T-helper 1 cell treated with Interleukin-12 subunit alpha and Interleukin-12 subunit beta and Interleukin-4 antibody, amounts not matched to agents 30 μg/mL and 1 μg/mL, for 36 hours (primary cell): ENCODE results near the gene SIPA1L3.
"Not testable (repeated sequence)": the region's sequence is repeated elsewhere in the genome, so short reads cannot be mapped to it uniquely, and the experiment has no call there.

Source experiments
- H3K27ac Mint-ChIP-seq: one replicate; pipeline ENCODE4 v1.8.0; 2021; ENCODE audit warnings: mild to moderate bottlenecking, mixed read lengths
- H3K27me3 Mint-ChIP-seq: one replicate; pipeline ENCODE4 v1.8.0; 2021; ENCODE audit warnings: low read depth, mixed read lengths
- H3K36me3 Mint-ChIP-seq: one replicate; pipeline ENCODE4 v1.8.0; 2021; ENCODE audit warnings: low read depth, mixed read lengths
- H3K4me1 Mint-ChIP-seq: one replicate; pipeline ENCODE4 v1.8.0; 2021; ENCODE audit warnings: low read depth, mixed read lengths
- H3K4me3 Mint-ChIP-seq: one replicate; pipeline ENCODE4 v1.8.0; 2021; ENCODE audit warnings: mild to moderate bottlenecking, moderate library complexity, mixed read lengths
- H3K9me3 Mint-ChIP-seq: one replicate; pipeline ENCODE4 v1.8.0; 2021; ENCODE audit warnings: mixed read lengths

The SIPA1L3 gene

GRCh38 chr19:37906869-37907734, at the start of gene SIPA1L3:
Gene SIPA1L3 (plus strand): TSS chr19:37907208. CDS start chr19:38081566, 174,358 bp downstream.
- Mint-ChIP-seq H3K4me3 (peak within 1 kb of the TSS; percentile 89), H3K36me3 (peaks cover 2% of the 10 kb centered on the region)

GRCh38 chr19:37864501-37864900, 42.5 kb upstream of the SIPA1L3 start:
- Mint-ChIP-seq H3K4me1 (no peaks in the 10 kb centered on the region), H3K27me3 (no peaks in the 10 kb centered on the region), H3K4me3 (no peak overlapping the region)

More at GRCh38 chr19:37906869-37907734, at the start of gene SIPA1L3:
- peaks cover 16% of the 10 kb centered on the region for H3K4me1 Mint-ChIP-seq
- peak within 1 kb of the TSS; percentile 26 for H3K27ac Mint-ChIP-seq
- no peaks in the 10 kb centered on the region for H3K27me3 Mint-ChIP-seq
- H3K9me3 Mint-ChIP-seq: no peaks in the 10 kb centered on the region

GRCh38 chr19:37865930-37866329, 41.1 kb upstream of the SIPA1L3 start:
- H3K4me1 Mint-ChIP-seq, H3K27ac Mint-ChIP-seq, H3K27me3 Mint-ChIP-seq, H3K4me3 Mint-ChIP-seq, H3K36me3 Mint-ChIP-seq: not testable (repeated sequence)
- H3K9me3 Mint-ChIP-seq: peaks cover 43% of the 10 kb centered on the region

More at GRCh38 chr19:37864501-37864900, 42.5 kb upstream of the SIPA1L3 start:
- H3K9me3 Mint-ChIP-seq: peaks cover 35% of the 10 kb centered on the region
- no peaks in the 10 kb centered on the region for H3K36me3 Mint-ChIP-seq
- H3K27ac Mint-ChIP-seq: no peak overlapping the region

GRCh38 chr19:37867831-37868230, 39.2 kb upstream of the SIPA1L3 start:
- H3K4me3 Mint-ChIP-seq: no peak overlapping the region
- no peak overlapping the region for H3K27ac Mint-ChIP-seq
- H3K27me3 Mint-ChIP-seq: no peaks in the 10 kb centered on the region
- no peaks in the 10 kb centered on the region for H3K36me3 Mint-ChIP-seq
- peaks cover 53% of the 10 kb centered on the region for H3K9me3 Mint-ChIP-seq
- H3K4me1 Mint-ChIP-seq: no peaks in the 10 kb centered on the region

GRCh38 chr19:37869766-37870340, 37.2 kb upstream of the SIPA1L3 start:
- Mint-ChIP-seq H3K36me3 (no peaks in the 10 kb centered on the region), H3K4me3 (no peak overlapping the region), H3K27me3 (no peaks in the 10 kb centered on the region), H3K27ac (no peak overlapping the region), H3K9me3 (peaks cover 41% of the 10 kb centered on the region), H3K4me1 (no peaks in the 10 kb centered on the region)

- Mint-ChIP-seq H3K4me1 (no peaks in the 10 kb centered on the region), H3K9me3 (peaks cover 40% of the 10 kb centered on the region), H3K4me3 (no peak overlapping the region), H3K36me3 (no peaks in the 10 kb centered on the region), H3K27me3 (no peaks in the 10 kb centered on the region), H3K27ac (no peak overlapping the region)
These were observed 34.6 kb upstream of the SIPA1L3 start for GRCh38 chr19:37872383-37872782.

- Mint-ChIP-seq H3K27me3 (no peaks in the 10 kb centered on the region), H3K36me3 (no peaks in the 10 kb centered on the region), H3K27ac (no peak overlapping the region), H3K9me3 (peaks cover 27% of the 10 kb centered on the region), H3K4me3 (no peak overlapping the region), H3K4me1 (no peaks in the 10 kb centered on the region)
These were observed 32.2 kb upstream of the SIPA1L3 start for GRCh38 chr19:37874784-37875183.

GRCh38 chr19:37876032-37876431, 31.0 kb upstream of the SIPA1L3 start:
- H3K27ac Mint-ChIP-seq: no peak overlapping the region
- no peaks in the 10 kb centered on the region for H3K4me1 Mint-ChIP-seq
- no peaks in the 10 kb centered on the region for H3K36me3 Mint-ChIP-seq
- no peak overlapping the region for H3K4me3 Mint-ChIP-seq
- H3K27me3 Mint-ChIP-seq: no peaks in the 10 kb centered on the region
- peaks cover 22% of the 10 kb centered on the region for H3K9me3 Mint-ChIP-seq

GRCh38 chr19:37877147-37877546, 29.9 kb upstream of the SIPA1L3 start:
- H3K36me3 Mint-ChIP-seq: no peaks in the 10 kb centered on the region
- no peaks in the 10 kb centered on the region for H3K27me3 Mint-ChIP-seq
- no peak overlapping the region for H3K4me3 Mint-ChIP-seq
- no peaks in the 10 kb centered on the region for H3K4me1 Mint-ChIP-seq
- H3K9me3 Mint-ChIP-seq: peaks cover 20% of the 10 kb centered on the region
- H3K27ac Mint-ChIP-seq: no peak overlapping the region

GRCh38 chr19:37885392-37885791, 21.6 kb upstream of the SIPA1L3 start:
- H3K9me3 Mint-ChIP-seq: peaks cover 5% of the 10 kb centered on the region
- no peaks in the 10 kb centered on the region for H3K36me3 Mint-ChIP-seq
- no peak overlapping the region for H3K4me3 Mint-ChIP-seq
- no peaks in the 10 kb centered on the region for H3K27me3 Mint-ChIP-seq
- H3K4me1 Mint-ChIP-seq: no peaks in the 10 kb centered on the region
- H3K27ac Mint-ChIP-seq: no peak overlapping the region

GRCh38 chr19:37886571-37886970, 20.4 kb upstream of the SIPA1L3 start:
- Mint-ChIP-seq H3K9me3 (peaks cover 6% of the 10 kb centered on the region), H3K27ac (no peak overlapping the region), H3K36me3 (no peaks in the 10 kb centered on the region)

GRCh38 chr19:37893845-37894575, 13.0 kb upstream of the SIPA1L3 start:
- Mint-ChIP-seq H3K4me3 (no peak overlapping the region), H3K36me3 (no peaks in the 10 kb centered on the region), H3K9me3 (peaks cover 8% of the 10 kb centered on the region), H3K27ac (no peak overlapping the region), H3K27me3 (no peaks in the 10 kb centered on the region), H3K4me1 (peaks cover 2% of the 10 kb centered on the region)

More at GRCh38 chr19:37886571-37886970, 20.4 kb upstream of the SIPA1L3 start:
- H3K27me3 Mint-ChIP-seq: no peaks in the 10 kb centered on the region
- no peaks in the 10 kb centered on the region for H3K4me1 Mint-ChIP-seq
- H3K4me3 Mint-ChIP-seq: no peak overlapping the region

GRCh38 chr19:37896180-37896579, 10.8 kb upstream of the SIPA1L3 start:
- H3K9me3 Mint-ChIP-seq: peaks cover 8% of the 10 kb centered on the region
- no peaks in the 10 kb centered on the region for H3K27me3 Mint-ChIP-seq
- H3K4me3 Mint-ChIP-seq: no peak overlapping the region
- no peaks in the 10 kb centered on the region for H3K36me3 Mint-ChIP-seq
- H3K4me1 Mint-ChIP-seq: peaks cover 2% of the 10 kb centered on the region
- no peak overlapping the region for H3K27ac Mint-ChIP-seq

- no peaks in the 10 kb centered on the region for H3K9me3 Mint-ChIP-seq
- H3K27me3 Mint-ChIP-seq: no peaks in the 10 kb centered on the region
- no peaks in the 10 kb centered on the region for H3K36me3 Mint-ChIP-seq
- H3K4me3 Mint-ChIP-seq: no peak overlapping the region
- H3K4me1 Mint-ChIP-seq: peaks cover 2% of the 10 kb centered on the region
- no peak overlapping the region for H3K27ac Mint-ChIP-seq
These were observed 7.6 kb upstream of the SIPA1L3 start for GRCh38 chr19:37899453-37899852.
